Fibroblast of upper back skin (primary cell): Measurements from ENCODE around the gene POR.
"Not testable (repeated sequence)": the region's sequence is repeated elsewhere in the genome, so short reads cannot be mapped to it uniquely, and the experiment has no call there.

Source experiments
- DNase-seq: peaks from one replicate; pipeline ENCODE4 v3.0.0-alpha.2; 2013

POR gene

GRCh38 chr7:75887669-75888369 lies 27.1 kb upstream of the POR start:
- DNase-seq = no peak

GRCh38 chr7:75888464-75889222 lies 26.3 kb upstream of the POR start:
- no peak for DNase-seq

GRCh38 chr7:75889223-75889825 lies 25.6 kb upstream of the POR start:
- DNase-seq = no peak

GRCh38 chr7:75889826-75890225 lies 25.1 kb upstream of the POR start:
- no peak for DNase-seq

- DNase-seq = not testable (repeated sequence)
Observed at GRCh38 chr7:75891237-75891636, 23.7 kb upstream of the POR start.

GRCh38 chr7:75891815-75892411 lies 23.0 kb upstream of the POR start:
- no peak for DNase-seq

GRCh38 chr7:75892634-75893272 lies 22.2 kb upstream of the POR start:
- DNase-seq = peak; percentile 23

- DNase-seq = no peak
Observed at GRCh38 chr7:75896803-75897327, 18.1 kb upstream of the POR start.

GRCh38 chr7:75900617-75901315 lies 14.2 kb upstream of the POR start:
- DNase-seq = no peak

GRCh38 chr7:75905785-75906604 lies 9.0 kb upstream of the POR start:
- peak; percentile 45 for DNase-seq

GRCh38 chr7:75906991-75907667 lies 7.8 kb upstream of the POR start:
- no peak for DNase-seq

- DNase-seq = not testable (repeated sequence)
Observed at GRCh38 chr7:75907668-75908039, 7.3 kb upstream of the POR start.

GRCh38 chr7:75909521-75910132 lies 5.3 kb upstream of the POR start:
- DNase-seq = no peak

- DNase-seq = not testable (repeated sequence)
Observed at GRCh38 chr7:75911186-75911585, 3.8 kb upstream of the POR start.

- no peak for DNase-seq
Observed at GRCh38 chr7:75913437-75913836, 1.5 kb upstream of the POR start.

- no peak for DNase-seq
Observed at GRCh38 chr7:75914169-75914654, 743 bp upstream of the POR start.

GRCh38 chr7:75915416-75916156 lies 631 bp downstream of the POR start:
- no peak for DNase-seq

GRCh38 chr7:75916259-75916658 lies 1.3 kb downstream of the POR start:
- DNase-seq = no peak
